HG02840 (cell line): Measurements from ENCODE around the gene TNPO3.

Experiments
- ATAC-seq: cut with Tn5 transposase; IDR thresholded peaks from one replicate; pipeline ENCODE4 v1.9.1; 2021; ENCODE audit warnings: mild to moderate bottlenecking, moderate library complexity, moderate number of reproducible peaks; ENCODE audit not compliant: unreplicated experiment, low FRiP score

Gene TNPO3

GRCh38 chr7:129054438-129055293, at the start of gene TNPO3:
Gene TNPO3, minus strand, starts transcription at chr7:129055111. Its CDS starts 341 bp downstream, at chr7:129054770.
- ATAC-seq, result peak; percentile 82

DNA sequence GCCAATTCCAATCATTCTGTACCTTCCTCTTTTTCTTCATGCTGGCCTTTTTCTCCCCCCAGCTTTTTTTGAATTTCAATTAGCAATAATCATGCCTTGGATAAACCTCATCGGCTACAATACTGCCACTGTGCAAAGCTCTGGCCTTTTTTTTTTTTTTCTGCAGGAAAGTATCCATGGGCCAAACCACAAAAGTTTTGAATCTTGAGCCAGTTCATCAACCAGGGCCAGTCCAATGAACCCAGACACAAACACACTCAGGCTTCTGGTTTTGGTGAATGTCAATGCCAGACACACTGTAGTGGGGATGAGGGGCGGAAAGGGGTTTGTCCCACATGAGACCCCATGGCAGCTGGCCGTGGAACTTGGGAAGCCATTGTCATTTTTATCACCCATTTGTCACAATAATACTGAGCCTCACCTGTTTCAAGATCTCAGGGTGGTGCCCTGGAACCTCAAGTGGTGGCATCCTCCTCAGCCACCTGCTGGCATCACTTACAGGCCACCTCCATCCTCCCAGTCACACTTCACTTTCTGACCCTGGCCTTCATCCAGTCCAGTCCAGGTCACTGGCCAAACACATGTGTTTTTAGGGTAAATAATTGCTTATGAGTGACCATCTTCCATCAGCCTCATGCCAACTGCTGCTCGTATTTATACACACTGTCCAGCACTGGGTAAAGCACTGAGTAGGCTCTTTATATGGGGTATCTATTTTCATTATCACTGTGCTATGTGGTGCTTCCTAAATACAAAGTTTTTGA, 48.8 kb upstream of the TNPO3 start:
- ATAC-seq, result no peak

GRCh38 chr7:129101746-129102145, 46.8 kb upstream of the TNPO3 start:
- ATAC-seq, result no peak

GRCh38 chr7:129100827-129101166, 45.9 kb upstream of the TNPO3 start:
- ATAC-seq, result no peak

DNA sequence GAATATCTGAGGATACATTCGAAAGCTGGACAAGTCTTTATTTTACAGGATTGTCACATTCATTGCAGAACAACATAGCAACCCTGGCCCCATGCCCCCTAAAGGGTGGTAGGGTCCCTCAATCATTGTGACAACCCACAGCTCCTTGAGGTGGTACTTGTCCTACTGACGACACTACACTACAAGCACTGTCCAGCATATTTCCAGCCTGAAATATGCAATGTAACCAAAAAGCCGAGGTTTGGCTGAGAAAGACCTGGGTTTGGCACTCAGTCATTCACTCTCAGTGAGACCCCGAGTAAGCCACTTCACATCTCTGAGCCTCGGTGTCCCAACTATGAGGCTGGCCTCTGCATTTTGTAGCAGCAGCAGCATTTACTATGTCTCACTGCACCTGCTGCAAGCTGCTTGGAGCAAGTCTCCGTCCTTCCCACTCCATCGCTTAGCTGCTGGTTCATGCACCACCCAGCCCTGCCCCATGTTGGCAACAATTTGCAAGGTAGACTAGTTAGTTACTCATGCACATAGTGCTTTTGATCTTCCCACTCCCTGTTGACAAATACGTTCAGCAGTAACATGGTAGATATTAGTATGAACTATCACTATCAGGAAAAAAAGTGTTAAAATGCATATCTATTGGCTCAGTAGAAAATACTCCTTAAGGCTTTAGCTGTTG, 43.6 kb upstream of the TNPO3 start:
- no peak for ATAC-seq

DNA sequence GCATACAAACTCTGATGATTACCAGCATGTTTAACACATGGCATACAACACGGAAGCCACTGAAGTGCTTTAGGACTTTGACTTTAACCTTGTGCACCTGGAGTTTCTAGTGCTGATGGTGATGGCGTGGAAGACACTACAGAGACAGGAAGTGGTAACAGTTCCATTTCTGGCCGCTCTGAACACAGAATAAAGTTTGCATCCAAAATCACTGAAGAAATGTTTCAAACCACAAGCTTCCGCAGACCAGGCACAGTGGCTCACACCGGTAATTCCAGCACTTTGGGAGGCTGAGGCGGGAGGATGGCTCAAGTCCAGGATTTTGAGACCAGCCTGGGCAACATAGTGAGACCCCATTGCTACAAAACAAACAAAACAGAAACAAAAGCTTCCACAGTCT, 40.3 kb upstream of the TNPO3 start:
- peak; percentile 71 for ATAC-seq

DNA sequence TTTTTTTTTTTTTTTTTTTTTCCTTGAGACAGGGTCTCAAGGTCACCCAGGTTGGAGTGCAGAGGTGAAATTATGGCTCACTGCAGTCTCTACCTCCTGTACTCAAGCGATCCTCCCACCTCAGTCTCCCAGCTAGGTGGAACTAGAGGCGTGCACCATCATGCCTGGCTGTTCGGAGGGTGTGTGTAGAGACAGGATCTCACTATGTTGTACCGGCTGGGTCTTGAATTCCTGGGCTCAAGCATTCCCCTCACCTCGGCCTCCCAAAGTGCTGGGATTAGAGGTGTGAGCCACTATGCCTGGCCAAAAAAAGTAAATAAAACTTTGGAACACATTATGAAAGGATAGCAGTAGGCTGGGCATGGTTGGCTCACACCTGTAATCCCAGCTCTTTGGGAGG, 39.6 kb upstream of the TNPO3 start:
- ATAC-seq, result no peak

DNA sequence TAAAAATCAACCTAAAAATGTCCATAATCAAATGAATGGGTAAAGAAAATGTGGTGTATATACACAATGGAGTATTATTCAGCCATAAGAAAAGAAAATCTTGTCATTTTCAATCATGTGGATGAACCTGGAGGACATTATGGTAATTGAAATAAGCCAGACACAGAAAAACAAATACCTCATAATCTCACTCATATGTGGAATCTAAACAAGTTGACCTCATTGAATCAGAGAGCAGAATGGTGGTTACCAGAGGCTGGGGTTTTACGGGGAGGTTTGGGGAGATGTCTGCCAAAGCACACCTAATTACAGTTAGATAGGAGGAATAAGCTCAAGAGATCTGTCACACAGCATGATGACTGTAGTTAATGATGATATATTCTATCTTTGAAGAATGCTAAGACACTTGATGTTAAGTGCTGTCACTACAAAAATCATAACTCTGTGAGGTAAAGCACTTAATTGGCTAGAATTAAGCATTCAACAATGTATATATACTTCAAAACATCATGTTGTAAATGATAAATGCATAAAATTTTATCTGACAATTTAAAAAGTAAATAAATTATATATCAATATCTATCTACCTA, 39.1 kb upstream of the TNPO3 start:
- no peak for ATAC-seq

DNA sequence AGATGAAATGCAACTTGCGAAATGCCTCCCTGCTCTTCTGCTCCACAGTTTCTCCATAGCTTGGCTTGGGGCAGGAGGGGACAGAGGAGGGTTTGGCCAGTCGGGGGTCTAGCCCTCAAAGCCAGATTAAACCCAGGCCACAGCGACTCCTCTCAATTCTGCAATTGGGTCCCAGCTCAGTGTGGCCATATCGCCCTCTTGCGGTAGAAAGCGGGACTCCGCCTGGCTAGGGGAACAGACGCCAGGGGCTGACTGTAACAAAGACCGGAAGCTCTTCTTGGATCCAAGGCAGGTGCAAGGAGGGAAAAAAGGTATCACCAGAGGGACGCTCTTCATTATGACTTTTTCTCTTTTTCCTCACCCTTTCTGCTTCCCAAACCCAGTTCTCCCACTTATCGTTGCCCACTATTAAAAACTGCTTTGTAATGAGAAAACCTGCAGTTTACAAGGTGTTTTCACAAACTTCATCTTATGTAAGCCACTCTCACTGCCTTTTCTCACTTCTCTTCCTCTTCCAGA, 36.6 kb upstream of the TNPO3 start:
- ATAC-seq, result no peak

GRCh38 chr7:129090300-129090907, 35.5 kb upstream of the TNPO3 start:
- ATAC-seq, result no peak

- ATAC-seq, result peak; percentile 60
Measured at GRCh38 chr7:129089521-129090212, 34.8 kb upstream of the TNPO3 start.

DNA sequence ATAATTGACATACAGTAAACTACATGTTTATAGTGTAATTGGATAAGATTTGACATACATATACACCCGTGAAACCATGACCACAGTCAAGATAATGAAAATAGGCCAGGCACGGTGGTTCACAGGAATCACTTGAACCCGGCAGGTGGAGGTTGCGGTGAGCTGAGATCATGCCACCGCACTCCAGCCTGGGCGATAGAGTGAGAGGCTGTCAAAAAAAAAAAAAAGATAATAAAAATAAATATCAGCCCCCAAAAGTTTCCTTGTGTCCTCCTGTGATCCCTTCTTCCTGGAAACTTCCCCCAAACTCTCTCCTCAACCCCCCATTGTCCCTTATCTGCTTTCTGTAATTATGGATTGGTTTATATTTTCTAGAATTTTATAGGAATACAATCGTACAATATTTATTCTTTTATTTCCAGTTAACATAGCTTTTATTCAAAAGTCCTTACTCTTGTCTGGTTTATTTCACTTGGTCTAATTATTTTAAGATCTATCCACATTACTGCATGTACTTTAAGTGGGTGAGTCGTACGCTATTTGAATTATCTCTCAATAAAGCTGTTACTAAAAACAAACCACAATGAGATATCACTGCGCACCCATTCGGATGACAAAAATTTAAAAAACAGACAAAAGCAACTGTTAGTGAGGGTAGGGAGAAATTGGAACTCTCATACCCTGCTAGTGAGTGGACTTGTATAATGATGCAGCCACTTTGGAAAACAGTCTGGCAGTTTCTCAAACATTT, 30.1 kb upstream of the TNPO3 start:
- ATAC-seq, result no peak

GRCh38 chr7:129083525-129083924, 28.6 kb upstream of the TNPO3 start:
- no peak for ATAC-seq

GRCh38 chr7:129078455-129078854, 23.5 kb upstream of the TNPO3 start:
- no peak for ATAC-seq

DNA sequence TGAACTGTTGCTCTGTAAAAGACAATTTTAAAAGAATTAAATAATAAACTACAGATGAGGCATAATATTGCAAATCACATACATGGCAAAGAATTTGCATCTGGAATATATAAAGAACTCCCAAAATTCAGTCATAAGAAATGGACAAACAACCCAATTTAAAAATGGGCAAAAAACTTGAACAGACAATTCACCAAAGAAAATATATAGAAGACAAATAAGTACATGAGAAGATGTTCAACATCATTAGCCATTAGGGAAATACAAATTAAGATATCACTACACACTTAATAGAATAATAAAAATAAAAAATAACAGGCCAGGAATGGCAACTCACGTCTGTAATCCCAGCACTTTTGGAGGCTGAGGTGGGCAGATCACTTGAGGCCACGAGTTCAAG, 22.0 kb upstream of the TNPO3 start:
- no peak for ATAC-seq

DNA sequence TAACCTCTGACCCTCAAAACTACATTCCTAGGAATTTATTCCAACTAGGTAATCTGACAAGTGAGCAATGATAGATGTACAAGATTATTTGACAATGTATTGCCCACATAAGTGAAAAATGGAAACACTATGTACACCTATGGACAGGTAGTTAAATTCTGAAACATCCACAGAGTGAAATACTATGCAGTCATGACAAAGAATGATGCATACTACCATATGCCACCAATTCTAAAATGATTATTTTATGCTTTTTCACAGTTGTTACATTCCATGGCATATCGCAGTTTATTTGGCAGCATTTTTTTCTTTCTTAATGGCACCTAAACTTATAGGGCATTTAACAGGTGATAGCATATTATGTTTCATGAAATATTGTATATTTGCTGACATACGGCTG, 20.1 kb upstream of the TNPO3 start:
- no peak for ATAC-seq

- no peak for ATAC-seq
Measured at GRCh38 chr7:129074361-129074871, 19.5 kb upstream of the TNPO3 start.

DNA sequence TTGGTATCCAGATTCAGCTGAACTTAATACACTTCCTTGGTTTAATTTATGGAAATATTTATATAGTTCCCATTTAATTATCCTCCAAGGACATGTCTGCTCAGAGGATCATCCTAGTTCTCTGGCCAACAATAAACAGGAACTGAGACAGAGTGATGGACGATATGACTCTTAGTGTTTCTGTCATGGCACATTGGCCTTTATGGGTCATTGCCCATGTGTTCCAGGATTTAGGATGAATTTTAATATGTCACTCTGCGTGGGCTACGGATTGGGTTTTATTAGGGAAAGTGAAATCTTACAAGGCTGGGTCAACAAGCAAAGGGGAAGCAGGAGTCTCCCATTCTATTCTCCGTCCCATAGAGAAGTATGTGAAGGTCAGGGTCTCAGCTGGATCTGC, 18.8 kb upstream of the TNPO3 start:
- no peak for ATAC-seq

GRCh38 chr7:129073204-129073603, 18.3 kb upstream of the TNPO3 start:
- no peak for ATAC-seq
